ENCODE measurements around the gene FREM1. TPM values are rescaled to one million over a fixed set of nuclear protein-coding genes. Genes with fewer than 3 reads are reported as not detected.

The FREM1 gene
- total and polyA plus RNA-seq, 4 donors: 0.33 to 21.8 (median 1.3) TPM

GRCh38 chr9:14857449-14858305 lies 52.6 kb downstream of the FREM1 start:
- Histone ChIP-seq H3K9ac (ENCODE audit: insufficient read depth in 1 of 2, low read length in 2 of 2) (no peak overlapping the region), H3K4me3 (no peak overlapping the region), H3K27ac (ENCODE audit: low read depth in 1 of 2, low read length in 1 of 2) (no peak overlapping the region), H3K4me1 (ENCODE audit: control insufficient read depth in 5 of 5, insufficient read depth in 5 of 5, low read length in 5 of 5) (peaks cover 0 to 4% (median 0%) of the 10 kb centered on the region in 5 donors), H3K36me3 (ENCODE audit: control insufficient read depth in 4 of 4, insufficient read depth in 4 of 4, low read length in 4 of 4) (peaks cover 0 to 28% (median 9%) of the 10 kb centered on the region in 4 donors), H3K9me3 (ENCODE audit: control insufficient read depth in 4 of 4, insufficient read depth in 3 of 4, low read length in 3 of 4) (no peaks in the 10 kb centered on the region), H3K27me3 (ENCODE audit: control insufficient read depth in 3 of 3, insufficient read depth in 3 of 3, low read length in 2 of 3) (no peaks in the 10 kb centered on the region)
- DNase-seq (no peak), ATAC-seq (ENCODE audit: insufficient read depth, low FRiP score) (no peak)
- TF ChIP-seq CTCF (IDR thresholded peaks at IDR 0.05; ENCODE audit: control extremely low read depth, extremely low read depth): no peak
- 88 to 92% methylated on average over 7 of the region's 7 CpGs for WGBS, 2 donors

- WGBS, 2 donors: 32 to 55% methylated on average over 4 of the region's 4 CpGs
- Histone ChIP-seq H3K9me3 (ENCODE audit: control insufficient read depth in 4 of 4, insufficient read depth in 3 of 4, low read length in 3 of 4) (no peaks in the 10 kb centered on the region), H3K4me3 (no peak overlapping the region), H3K9ac (ENCODE audit: insufficient read depth in 1 of 2, low read length in 2 of 2) (no peak overlapping the region), H3K4me1 (ENCODE audit: control insufficient read depth in 5 of 5, insufficient read depth in 5 of 5, low read length in 5 of 5) (peaks cover 0 to 27% (median 0%) of the 10 kb centered on the region in 5 donors), H3K27me3 (ENCODE audit: control insufficient read depth in 3 of 3, insufficient read depth in 3 of 3, low read length in 2 of 3) (no peaks in the 10 kb centered on the region), H3K36me3 (ENCODE audit: control insufficient read depth in 4 of 4, insufficient read depth in 4 of 4, low read length in 4 of 4) (peaks cover 0 to 51% (median 23%) of the 10 kb centered on the region in 4 donors), H3K27ac (ENCODE audit: low read depth in 1 of 2, low read length in 1 of 2) (no peak overlapping the region)
- no peak for DNase-seq
- no peak for TF ChIP-seq CTCF (IDR thresholded peaks at IDR 0.05; ENCODE audit: control extremely low read depth, extremely low read depth)
- no peak for ATAC-seq (ENCODE audit: insufficient read depth, low FRiP score)
These were observed 60.4 kb downstream of the FREM1 start for GRCh38 chr9:14849851-14850250.

GRCh38 chr9:14849296-14849695 lies 60.9 kb downstream of the FREM1 start:
- no peaks in the 10 kb centered on the region for H3K9me3 ChIP-seq (ENCODE audit: control insufficient read depth in 4 of 4, insufficient read depth in 3 of 4, low read length in 3 of 4)
- no peaks in the 10 kb centered on the region for H3K27me3 ChIP-seq (ENCODE audit: control insufficient read depth in 3 of 3, insufficient read depth in 3 of 3, low read length in 2 of 3)
- TF ChIP-seq CTCF (IDR thresholded peaks at IDR 0.05; ENCODE audit: control extremely low read depth, extremely low read depth): no peak
- H3K4me1 ChIP-seq (ENCODE audit: control insufficient read depth in 5 of 5, insufficient read depth in 5 of 5, low read length in 5 of 5): peaks cover 0 to 27% (median 0%) of the 10 kb centered on the region in 5 donors
- DNase-seq (peak in 2 of 3 donors; percentile 91 to 94), ATAC-seq (ENCODE audit: insufficient read depth, low FRiP score) (no peak)
- H3K9ac ChIP-seq (ENCODE audit: insufficient read depth in 1 of 2, low read length in 2 of 2): no peak overlapping the region
- H3K27ac ChIP-seq (ENCODE audit: low read depth in 1 of 2, low read length in 1 of 2): no peak overlapping the region
- 60 to 69% methylated on average over 3 of the region's 3 CpGs for WGBS, 2 donors
- no peak overlapping the region for H3K4me3 ChIP-seq
- H3K36me3 ChIP-seq (ENCODE audit: control insufficient read depth in 4 of 4, insufficient read depth in 4 of 4, low read length in 4 of 4): peaks cover 0 to 56% (median 25%) of the 10 kb centered on the region in 4 donors

Data from lung (tissue), 12 donors.